GM18502 (cell line): ENCODE data around the gene DCTN2.
"Not testable (repeated sequence)": the region's sequence is repeated elsewhere in the genome, so short reads cannot be mapped to it uniquely, and the experiment has no call there.

Experiments used
- ATAC-seq: cut with Tn5 transposase; IDR thresholded peaks from one replicate; pipeline ENCODE4 v1.9.1; 2021; ENCODE audit warnings: mild to moderate bottlenecking; ENCODE audit not compliant: unreplicated experiment, poor library complexity

Gene DCTN2

DNA sequence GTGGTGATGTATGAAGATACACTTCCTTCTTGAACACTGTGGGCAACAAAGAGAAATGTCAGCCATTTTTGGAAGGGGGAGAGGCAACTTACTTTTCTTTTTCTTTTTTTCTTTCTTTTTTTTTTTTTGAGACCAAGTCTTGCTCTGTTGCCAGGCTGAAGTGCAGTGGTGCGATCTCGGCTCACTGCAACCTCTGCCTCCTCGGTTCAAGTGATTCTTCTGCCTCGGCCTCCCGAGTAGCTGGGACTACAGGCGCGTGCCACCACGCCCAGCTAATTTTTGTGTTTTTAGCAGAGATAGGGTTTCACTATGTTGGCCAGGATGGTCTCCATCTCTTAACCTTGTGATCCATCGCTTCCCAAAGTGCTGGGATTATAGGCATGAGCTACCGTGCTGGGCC lies 29.3 kb downstream of the DCTN2 start:
- ATAC-seq = not testable (repeated sequence)

DNA sequence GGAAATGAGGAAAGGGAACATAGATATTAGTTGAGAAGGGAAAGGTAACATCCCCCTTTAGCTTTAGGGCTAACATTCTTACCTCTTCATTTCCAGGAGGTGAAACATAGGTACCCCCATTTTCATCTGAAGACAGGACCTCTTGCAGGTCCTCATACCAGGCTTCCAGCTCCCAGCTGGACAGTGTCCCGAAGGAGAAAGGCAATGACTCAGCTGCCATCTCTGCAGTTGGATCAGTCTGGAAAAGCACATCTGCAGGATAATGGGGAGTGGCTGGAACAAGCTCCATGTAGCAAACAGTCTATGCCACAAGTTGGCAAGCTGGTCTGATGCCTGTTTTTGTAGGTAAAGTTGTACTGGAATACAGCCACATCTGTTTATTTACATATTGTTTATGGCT lies 29.8 kb downstream of the DCTN2 start:
- ATAC-seq = no peak

DNA sequence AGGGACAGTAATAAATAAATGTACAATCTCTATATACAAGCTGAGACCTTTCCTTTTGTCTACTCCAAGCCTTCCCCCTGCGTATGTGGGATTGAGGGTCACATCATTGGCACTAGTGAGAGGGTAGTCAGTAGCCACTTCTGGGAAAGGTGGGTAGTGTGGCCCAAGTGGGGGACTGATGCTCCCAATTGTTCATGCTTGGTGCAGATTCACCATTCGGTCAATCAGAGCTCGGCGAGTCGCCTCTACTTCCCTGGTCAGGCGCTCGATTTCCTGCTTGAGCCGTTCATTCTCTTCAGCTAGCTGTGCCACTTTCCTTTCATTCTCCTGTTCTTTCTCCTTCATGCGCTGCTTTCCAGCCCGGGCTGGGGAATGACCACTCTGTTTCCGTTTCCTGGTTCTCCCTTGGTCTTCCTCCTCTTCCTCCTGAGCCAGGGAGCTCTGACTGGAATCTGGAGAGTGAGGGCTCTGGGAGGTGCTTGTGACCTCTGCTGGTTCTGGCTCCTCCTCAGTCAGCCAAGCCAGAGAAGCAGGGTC lies 30.3 kb downstream of the DCTN2 start:
- ATAC-seq = no peak

DNA sequence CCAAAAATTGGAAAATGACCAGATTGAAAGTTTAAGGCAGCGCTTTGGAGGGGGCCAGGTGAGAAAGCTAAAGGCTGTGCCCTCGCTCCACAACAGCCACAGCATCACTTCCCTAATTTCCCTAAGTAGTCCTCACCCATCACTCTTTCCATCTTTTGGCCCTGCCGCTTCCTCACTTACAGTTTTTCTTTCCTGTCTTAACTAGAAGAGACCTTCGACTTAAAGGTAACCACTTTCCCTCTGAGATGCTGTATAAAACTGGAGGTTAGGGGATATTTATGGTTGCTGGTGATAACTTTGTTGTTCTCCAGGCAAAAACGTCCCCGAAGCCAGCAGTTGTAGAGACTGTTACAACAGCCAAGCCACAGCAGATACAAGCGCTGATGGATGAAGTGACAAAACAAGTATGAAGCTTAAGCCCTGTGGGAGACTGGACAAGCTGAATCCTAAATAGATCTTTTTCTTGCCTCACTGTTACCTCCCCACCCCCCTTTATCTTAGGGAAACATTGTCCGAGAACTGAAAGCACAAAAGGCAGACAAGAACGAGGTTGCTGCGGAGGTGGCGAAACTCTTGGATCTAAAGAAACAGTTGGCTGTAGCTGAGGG lies 31.0 kb downstream of the DCTN2 start:
- no peak for ATAC-seq

DNA sequence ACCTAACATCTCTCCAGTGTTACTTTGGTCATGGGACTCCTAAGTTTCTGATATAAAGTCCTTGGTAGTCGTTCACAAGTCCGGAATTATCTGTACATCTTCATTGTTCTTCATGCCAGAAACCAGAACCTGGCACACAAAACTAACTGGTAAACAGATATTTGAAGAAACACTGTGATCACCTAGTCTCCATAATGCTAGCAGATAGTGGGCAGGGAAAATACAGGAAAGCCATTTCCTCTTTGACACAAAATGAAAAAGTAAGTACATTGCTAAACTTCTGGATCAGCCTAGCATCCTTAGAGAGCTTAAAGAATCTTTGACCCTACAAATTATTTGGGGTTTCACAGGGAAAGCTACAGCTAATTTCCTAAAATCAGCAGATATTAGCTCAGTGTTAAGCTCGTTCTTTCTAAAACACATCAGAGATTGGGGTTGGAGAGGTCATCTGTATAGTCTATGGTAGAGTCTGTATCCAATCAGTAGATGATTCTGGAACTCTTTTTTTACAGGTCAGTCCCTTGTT lies 31.5 kb downstream of the DCTN2 start:
- no peak for ATAC-seq

DNA sequence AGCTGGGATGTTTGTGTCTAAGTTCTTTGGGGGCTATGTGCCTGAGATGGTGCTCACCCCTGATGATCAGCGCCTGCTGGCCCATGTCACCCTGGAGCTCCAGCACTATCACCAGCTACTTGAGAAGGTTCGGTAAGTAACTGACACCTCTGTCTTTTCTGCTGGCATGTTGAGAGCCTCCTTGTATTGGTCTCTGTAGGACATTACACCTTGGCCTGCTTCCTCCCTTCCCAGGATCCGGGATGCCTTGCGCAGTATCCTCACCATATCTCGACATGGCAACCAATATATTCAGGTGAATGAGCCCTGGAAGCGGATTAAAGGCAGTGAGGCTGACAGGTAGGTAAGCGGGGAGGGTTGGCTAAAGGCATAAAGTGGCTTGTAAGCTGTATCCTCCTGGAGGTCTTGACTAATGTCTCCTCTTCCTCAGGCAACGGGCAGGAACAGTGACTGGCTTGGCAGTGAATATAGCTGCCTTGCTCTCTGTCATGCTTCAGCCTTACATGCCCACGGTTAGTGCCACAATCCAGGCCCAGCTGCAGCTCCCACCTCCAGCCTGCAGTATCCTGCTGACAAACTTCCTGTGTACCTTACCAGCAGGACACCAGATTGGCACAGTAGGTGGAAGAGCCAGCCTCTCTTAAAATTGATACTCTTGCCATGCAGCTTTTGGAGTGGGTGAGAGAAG lies 32.1 kb downstream of the DCTN2 start:
- ATAC-seq = no peak

DNA sequence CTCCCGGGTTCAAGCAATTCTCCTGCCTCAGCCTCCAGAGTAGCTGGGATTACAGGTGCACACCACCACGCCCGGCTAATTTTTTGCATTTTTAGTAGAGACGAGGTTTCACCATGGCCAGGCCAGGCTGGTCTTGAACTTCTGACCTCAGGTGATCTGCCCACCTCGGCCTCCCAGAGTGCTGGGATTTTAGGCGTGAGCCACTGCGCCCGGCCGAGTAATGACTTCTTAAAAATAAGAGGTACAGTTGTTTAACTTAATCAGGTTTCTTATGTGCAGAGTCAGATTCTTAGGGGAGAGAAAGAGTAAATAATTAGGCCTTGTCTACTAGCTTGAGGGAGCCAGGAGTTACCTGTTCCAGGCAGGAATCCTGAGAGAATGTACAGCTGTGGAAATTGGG lies 32.7 kb downstream of the DCTN2 start:
- not testable (repeated sequence) for ATAC-seq

DNA sequence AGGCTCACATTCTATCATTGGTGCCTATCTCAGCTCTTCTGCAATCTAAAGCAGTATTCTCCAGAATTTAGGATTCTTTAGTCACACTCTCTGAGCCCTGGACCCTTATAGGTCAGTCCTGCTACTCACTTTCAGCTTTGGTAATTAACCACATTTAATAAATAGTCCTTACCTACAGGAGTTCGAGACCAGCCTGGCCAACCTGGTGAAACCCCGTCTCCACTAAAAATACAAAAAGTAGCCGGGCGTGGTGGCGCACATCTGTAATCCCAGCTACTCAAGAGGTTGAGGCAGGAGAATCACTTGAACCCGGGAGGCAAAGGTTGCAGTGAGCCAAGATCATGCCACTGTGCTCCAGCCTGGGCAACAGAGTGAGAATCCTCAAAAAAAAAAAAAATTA lies 33.3 kb downstream of the DCTN2 start:
- not testable (repeated sequence) for ATAC-seq

DNA sequence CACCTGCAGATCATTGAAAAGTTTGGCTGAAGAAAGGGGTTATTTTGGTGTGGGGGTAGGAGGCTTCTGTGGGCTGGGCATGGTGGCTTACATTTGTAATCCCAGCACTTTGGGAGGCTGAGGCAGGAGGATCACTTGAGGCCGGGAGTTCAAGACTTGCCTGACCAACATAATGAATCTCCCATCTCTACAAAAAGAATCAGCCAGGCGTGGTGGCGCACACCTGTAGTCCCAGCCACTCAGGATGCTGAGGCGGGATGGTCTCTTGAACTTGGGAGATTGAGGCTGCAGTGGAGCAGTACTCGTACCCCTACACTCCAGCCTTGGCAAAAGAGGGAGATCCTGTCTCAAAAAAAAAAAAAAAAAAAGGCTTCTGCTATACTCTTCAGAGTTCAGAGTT lies 33.7 kb downstream of the DCTN2 start:
- no peak for ATAC-seq

DNA sequence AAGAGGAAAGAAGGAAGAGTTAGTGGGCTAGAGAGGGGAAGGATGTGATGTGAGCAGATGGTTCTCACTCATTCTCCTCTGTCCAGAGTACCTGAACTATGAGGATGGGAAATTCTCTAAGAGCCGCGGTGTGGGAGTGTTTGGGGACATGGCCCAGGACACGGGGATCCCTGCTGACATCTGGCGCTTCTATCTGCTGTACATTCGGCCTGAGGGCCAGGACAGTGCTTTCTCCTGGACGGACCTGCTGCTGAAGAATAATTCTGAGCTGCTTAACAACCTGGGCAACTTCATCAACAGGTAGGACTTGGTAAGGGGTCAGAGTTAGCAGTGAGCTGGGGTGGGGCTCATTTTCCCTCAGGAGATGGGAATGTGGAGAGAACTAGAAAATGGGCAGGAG lies 34.3 kb downstream of the DCTN2 start:
- no peak for ATAC-seq

DNA sequence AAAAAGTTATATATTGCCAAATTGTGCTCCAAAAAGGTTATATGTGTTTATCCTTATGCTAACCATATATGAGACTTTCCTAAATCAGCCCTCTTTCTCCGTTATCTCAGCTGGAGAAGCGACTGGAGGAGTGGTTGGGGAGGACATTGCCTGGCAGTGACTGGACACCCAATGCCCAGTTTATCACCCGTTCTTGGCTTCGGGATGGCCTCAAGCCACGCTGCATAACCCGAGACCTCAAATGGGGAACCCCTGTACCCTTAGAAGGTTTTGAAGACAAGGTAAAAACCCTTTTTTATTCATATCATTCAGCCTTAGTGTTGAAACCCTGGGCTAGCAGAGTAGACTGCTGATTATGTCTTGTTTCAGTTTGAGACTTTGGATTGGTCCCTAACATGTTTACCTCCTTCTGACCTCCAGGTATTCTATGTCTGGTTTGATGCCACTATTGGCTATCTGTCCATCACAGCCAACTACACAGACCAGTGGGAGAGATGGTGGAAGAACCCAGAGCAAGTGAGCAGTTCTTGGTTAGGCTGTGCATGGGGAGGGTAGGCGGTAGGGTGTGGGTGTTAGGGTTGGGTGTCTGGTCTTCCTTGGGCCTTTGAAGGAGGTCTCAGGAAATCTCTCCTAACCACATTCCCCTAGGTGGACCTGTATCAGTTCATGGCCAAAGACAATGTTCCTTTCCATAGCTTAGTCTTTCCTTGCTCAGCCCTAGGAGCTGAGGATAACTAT lies 35.2 kb downstream of the DCTN2 start:
- no peak for ATAC-seq

DNA sequence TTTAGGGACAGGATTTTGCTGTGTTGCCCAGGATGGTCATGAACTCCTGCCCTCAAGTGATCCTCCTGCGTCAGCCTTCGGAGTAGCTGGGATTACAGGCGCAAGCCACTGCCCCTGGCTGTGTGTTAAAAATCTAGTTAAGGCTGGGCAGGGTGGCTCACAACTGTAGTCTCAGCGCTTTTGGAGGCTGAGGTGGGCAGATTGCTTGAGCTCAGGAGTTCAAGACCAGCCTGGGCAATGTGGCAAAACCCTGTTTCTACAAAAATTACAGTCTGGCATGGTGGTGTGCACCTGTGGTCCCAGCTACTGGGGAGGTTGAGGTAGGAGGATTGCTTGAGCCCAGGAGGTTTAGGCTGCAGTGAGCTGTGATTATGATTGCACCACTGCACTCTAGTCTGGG lies 35.8 kb downstream of the DCTN2 start:
- no peak for ATAC-seq

DNA sequence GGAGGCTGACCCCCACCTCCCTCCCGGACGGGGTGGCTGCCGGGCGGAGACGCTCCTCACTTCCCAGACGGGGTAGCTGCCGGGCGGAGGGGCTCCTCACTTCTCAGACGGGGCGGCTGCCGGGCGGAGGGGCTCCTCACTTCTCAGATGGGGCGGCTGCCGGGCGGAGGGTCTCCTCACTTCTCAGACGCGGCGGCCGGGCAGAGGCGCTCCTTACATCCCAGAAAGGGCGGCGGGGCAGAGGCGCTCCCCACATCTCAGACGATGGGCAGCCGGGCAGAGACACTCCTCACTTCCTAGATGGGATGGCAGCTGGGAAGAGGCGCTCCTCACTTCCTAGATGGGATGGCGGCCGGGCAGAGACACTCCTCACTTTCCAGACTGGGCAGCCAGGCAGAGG lies 39.2 kb downstream of the DCTN2 start:
- not testable (repeated sequence) for ATAC-seq

DNA sequence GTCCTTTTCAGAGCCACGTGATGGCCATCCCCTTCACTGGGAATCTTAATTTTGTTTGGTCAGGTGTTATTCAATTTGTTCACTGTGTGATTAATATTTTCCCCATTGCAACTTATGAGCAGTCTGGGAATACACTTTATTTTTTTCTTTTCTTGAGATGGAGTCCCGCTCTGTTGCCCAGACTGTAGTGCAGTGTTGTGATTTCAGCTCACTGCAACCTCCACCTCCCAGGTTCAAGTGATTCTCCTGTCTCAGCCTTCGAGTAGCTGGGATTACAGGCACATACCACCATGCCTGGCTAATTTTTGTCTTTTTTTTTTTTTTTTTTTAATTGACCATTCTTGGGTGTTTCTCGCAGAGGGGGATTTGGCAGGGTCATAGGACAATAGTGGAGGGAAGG lies 40.5 kb downstream of the DCTN2 start:
- not testable (repeated sequence) for ATAC-seq

DNA sequence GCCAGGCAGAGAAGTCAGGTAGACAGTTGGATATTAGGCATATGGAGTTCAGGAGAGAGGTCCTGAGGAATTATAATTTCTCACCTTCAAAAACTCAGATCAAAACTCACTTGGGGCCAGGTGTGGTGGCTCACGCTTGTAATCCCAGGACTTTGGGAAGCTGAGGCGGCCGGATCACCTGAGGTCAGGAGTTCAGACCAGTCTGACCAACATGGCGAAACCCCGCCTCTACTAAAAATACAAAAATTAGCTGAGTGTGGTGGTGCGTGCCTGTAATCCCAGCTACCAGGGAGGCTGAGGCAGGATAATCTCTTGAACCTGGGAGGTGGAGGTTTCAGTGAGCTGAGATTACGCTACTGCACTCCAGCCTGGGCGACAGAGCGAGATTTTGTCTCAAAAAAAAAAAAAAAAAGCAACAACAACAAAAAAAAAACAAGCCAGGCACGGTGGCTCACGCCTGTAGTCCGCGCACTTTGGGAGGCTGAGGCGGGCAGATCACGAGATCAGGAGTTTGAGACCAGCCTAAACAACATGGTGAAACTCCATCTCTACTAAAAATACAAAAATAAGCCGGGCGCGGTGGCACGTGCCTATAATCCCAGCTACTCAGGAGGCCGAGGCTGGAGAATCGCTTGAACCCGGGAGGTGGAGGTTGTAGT lies 44.6 kb downstream of the DCTN2 start:
- ATAC-seq = not testable (repeated sequence)

DNA sequence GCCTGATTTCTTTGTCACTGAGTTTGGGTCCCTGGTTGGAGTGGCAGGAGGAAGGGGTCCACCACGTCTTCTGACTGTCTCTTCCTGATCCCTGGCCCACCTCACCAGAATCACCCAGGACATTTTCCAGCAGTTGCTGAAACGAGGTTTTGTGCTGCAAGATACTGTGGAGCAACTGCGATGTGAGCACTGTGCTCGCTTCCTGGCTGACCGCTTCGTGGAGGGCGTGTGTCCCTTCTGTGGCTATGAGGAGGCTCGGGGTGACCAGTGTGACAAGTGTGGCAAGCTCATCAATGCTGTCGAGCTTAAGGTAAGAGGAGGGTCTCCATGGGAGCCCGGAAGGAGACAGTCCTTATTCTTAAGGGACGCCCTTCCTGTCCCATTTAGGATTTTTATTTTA lies 46.8 kb downstream of the DCTN2 start:
- ATAC-seq = no peak

DNA sequence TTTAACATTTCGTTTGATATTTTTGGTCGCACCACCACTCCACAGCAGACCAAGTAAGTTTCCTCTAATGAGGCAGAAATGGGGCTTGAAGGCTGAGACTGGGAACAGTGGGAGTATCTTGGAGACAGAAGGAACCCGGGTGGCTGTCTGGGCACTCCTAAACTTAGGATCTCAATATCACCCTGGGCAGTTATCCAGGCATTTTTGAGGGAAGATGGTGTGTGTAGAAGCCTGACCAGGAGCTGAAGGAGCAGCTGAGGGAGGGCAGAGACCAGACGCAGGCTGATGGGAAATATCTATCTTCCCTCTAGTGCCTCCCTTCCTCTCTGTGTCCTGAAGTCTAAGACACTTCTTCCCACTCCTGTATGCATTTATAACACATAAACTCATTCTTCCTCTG lies 48.4 kb downstream of the DCTN2 start:
- ATAC-seq = no peak

DNA sequence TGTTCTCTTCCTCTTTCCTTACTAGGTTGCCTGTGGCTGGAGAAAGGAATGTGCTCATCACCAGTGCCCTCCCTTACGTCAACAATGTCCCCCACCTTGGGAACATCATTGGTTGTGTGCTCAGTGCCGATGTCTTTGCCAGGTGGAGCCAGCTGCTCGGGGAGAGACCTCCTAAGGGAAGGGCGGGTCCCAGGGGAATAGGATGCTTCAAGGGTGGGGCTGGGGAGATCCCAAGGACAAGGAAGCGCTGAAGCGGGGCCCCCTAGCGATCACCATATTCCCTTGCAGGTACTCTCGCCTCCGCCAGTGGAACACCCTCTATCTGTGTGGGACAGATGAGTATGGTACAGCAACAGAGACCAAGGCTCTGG lies 48.9 kb downstream of the DCTN2 start:
- no peak for ATAC-seq

DNA sequence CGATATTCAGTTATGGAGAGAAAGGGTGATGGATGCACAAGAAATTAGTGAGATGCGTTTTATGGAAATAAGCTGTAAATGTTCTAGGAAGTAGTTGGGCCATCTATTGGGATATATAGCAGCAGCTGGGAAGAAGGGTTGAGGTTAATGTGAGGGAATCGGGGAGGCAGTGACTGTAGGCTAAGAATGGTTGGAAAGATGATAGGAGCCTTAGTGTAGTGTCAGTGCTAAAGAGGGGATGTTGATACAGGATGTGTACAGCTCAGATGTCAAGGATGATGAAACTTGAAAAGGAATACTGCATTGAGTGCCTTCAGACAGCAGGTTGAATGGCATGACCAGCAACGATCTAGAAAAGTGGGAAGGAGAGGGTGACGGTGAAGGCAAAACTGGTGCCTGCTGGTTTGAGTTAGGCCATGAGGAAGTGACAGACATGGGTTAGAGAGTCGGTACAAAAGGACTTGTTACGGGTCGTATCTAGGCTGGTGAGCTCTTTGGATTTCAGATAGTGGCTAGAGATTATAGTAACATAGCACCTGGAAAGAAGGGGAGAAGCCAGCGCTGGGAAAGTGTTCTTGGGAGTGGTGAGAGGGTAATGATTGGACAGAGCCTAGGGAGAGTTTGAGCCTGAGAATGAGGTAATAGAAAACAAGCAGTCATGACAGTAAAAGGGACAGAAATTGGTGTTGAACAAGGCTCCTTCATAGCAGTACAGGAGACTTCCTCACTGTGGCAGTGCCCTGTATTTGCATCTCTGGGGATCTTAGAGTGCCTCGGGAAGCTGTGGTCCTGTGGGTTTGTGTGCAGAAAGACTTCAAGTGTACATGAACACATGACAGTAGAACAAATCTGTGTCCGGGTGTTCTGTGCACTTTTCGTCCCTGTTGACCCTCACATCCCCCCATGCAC lies 49.5 kb downstream of the DCTN2 start:
- ATAC-seq = no peak

DNA sequence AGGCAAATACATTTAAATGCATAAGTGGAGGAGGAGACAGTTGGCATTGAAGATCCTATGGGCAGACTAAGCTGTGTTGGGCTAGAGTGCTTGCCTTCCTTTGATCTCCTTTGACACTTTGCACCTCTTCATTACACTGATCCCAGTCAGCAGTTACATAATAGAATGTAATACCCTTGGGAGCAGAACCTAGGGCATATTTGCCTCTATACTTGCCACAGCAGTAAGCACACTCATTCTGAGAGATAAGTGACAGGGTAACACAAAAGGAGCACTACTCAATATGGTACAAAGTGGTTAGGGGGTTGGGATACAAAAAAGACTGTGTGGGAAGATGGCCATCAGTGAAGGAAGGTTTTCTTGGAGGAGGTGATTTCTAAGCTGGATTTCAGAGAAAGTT lies 50.2 kb downstream of the DCTN2 start:
- no peak for ATAC-seq
